Tibial artery (tissue), 4 donors: Measurements from ENCODE around the gene STAT4.

Experiments used
- DNase-seq, 2 donors: peaks; one replicate each; pipeline ENCODE4 v3.0.0-alpha.2; 2019
- H3K27ac ChIP-seq, 2 donors: fragments of 200-600 bp; sonication (generic) in 1 of 2; 1 replicate in 1 of 2; 2 replicates in 1 of 2; pipeline ENCODE4 v1.5.1; 2018 to 2019; ENCODE audit warnings: mild to moderate bottlenecking in 1 of 2
- H3K27me3 ChIP-seq, 2 donors: fragments of 200-600 bp; sonication (generic) in 1 of 2; one replicate each; pipeline versions ENCODE4 v1.5.1 to v1.6.0; 2016 to 2019
- H3K36me3 ChIP-seq, 3 donors: fragments of 200-600 bp; sonication (generic) in 2 of 3; one replicate each; pipeline ENCODE4 v1.5.1; 2016 to 2019; ENCODE audit warnings: mild to moderate bottlenecking in 2 of 3
- H3K4me1 ChIP-seq, 4 donors: fragments of 200-600 bp; sonication (generic) in 2 of 4; 1 replicate in 3 of 4; 2 replicates in 1 of 4; pipeline ENCODE4 v1.5.1; 2016 to 2019
- H3K4me3 ChIP-seq, 2 donors: fragments of 200-600 bp; sonication (generic) in 1 of 2; 1 replicate in 1 of 2; 2 replicates in 1 of 2; pipeline ENCODE4 v1.5.1; 2018 to 2019; ENCODE audit warnings: mild to moderate bottlenecking in 2 of 2
- H3K9me3 ChIP-seq, 3 donors: fragments of 200-600 bp; sonication (generic) in 1 of 3; one replicate each; pipeline ENCODE4 v1.5.1; 2016 to 2019
- intact Hi-C: fragments of 100-400 bp; cut with DNase I; formaldehyde crosslinking; loops from one replicate; pipeline ENCODE4 v1.15.0; 2023; ENCODE audit warnings: low total_unique reads
- TF ChIP-seq, protein P1 (sequence below), 2 experiments: fragments of 200-600 bp in 1 of 2; fragments of 450-650 bp in 1 of 2; IDR thresholded peaks; one replicate each; pipeline ENCODE4 v1.5.1; 2017 to 2019; ENCODE audit warnings: antibody characterized with exemption in 2 of 2, mild to moderate bottlenecking in 1 of 2, moderate library complexity in 1 of 2

Gene STAT4

GRCh38 chr2:190980630-190981209, 170.1 kb downstream of the STAT4 start:
- Histone ChIP-seq H3K27me3 (no peaks in the 10 kb centered on the region), H3K4me1 (peaks cover 0 to 9% (median 0%) of the 10 kb centered on the region in 4 donors), H3K9me3 (no peaks in the 10 kb centered on the region), H3K36me3 (peaks cover 63 to 97% (median 94%) of the 10 kb centered on the region in 3 donors), H3K27ac (peak overlapping the region; percentile 40 to 45), H3K4me3 (no peak overlapping the region)
- TF ChIP-seq, protein P1, sequence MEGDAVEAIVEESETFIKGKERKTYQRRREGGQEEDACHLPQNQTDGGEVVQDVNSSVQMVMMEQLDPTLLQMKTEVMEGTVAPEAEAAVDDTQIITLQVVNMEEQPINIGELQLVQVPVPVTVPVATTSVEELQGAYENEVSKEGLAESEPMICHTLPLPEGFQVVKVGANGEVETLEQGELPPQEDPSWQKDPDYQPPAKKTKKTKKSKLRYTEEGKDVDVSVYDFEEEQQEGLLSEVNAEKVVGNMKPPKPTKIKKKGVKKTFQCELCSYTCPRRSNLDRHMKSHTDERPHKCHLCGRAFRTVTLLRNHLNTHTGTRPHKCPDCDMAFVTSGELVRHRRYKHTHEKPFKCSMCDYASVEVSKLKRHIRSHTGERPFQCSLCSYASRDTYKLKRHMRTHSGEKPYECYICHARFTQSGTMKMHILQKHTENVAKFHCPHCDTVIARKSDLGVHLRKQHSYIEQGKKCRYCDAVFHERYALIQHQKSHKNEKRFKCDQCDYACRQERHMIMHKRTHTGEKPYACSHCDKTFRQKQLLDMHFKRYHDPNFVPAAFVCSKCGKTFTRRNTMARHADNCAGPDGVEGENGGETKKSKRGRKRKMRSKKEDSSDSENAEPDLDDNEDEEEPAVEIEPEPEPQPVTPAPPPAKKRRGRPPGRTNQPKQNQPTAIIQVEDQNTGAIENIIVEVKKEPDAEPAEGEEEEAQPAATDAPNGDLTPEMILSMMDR (IDR thresholded peaks at IDR 0.05), result no peak
- no peak for DNase-seq
- intact Hi-C loops, result no loop called here

GRCh38 chr2:190979906-190980629, 170.7 kb downstream of the STAT4 start:
- Histone ChIP-seq H3K9me3 (no peaks in the 10 kb centered on the region), H3K36me3 (peaks cover 64 to 97% (median 90%) of the 10 kb centered on the region in 3 donors), H3K4me3 (no peak overlapping the region), H3K4me1 (peaks cover 0 to 9% (median 0%) of the 10 kb centered on the region in 4 donors), H3K27ac (peak overlapping the region; percentile 40 to 45), H3K27me3 (no peaks in the 10 kb centered on the region)
- TF ChIP-seq, protein P1 (IDR thresholded peaks at IDR 0.05), result no peak
- DNase-seq, result peak; percentile 55 to 78
- intact Hi-C loops, result no loop called here
